ENCODE data around the gene FAM174C. TPM values are rescaled to one million over a fixed set of nuclear protein-coding genes. Genes with fewer than 3 reads are reported as not detected.

FAM174C gene
- 100 to 1,000 TPM in 2 of 5 donors, 10 to 100 TPM in 2, 1 to 10 TPM in 1; 6.2 to 240 (median 23.7) TPM for total RNA-seq
- 100 to 1,000 TPM in 1 of 3 donors, 10 to 100 TPM in 2; 75.8 to 102 (median 80.3) TPM for polyA plus RNA-seq
- long read RNA-seq, donor 1, transcript C19orf24-201 (3 exons, 983 nt), result major isoform, 8 of 10 reads
- long read RNA-seq, donor 1, partial matches to known transcripts, result 0 of 10 reads
- long read RNA-seq, donor 1, other reads (novel, unspliced or antisense), result 0 of 10 reads
- long read RNA-seq, donor 2, transcript C19orf24-201 (3 exons, 983 nt), result major isoform, 6 of 7 reads
- long read RNA-seq, donor 2, partial matches to known transcripts, result 0 of 7 reads
- long read RNA-seq, donor 2, other reads (novel, unspliced or antisense), result 0 of 7 reads
- long read RNA-seq, donor 3, partial matches to known transcripts, result 0 of 3 reads
- long read RNA-seq, donor 3, other reads (novel, unspliced or antisense), result 0 of 3 reads
- long read RNA-seq, donor 4, result 0 reads
- long read RNA-seq, donor 5, transcript C19orf24-201 (3 exons, 983 nt), result major isoform, 9 of 19 reads
- long read RNA-seq, donor 5, partial matches to known transcripts, result 7 of 19 reads
- long read RNA-seq, donor 5, other reads (novel, unspliced or antisense), result 0 of 19 reads
- long read RNA-seq, donor 6, transcript C19orf24-201 (3 exons, 983 nt), result major isoform, 16 of 20 reads
- long read RNA-seq, donor 6, partial matches to known transcripts, result 0 of 20 reads
- long read RNA-seq, donor 6, other reads (novel, unspliced or antisense), result 0 of 20 reads
- long read RNA-seq, donor 7, transcript C19orf24-201 (3 exons, 983 nt), result major isoform, 13 of 18 reads
- long read RNA-seq, donor 7, partial matches to known transcripts, result 0 of 18 reads
- long read RNA-seq, donor 7, other reads (novel, unspliced or antisense), result 0 of 18 reads
- long read RNA-seq, donor 8, transcript C19orf24-201 (3 exons, 983 nt), result major isoform, 8 of 11 reads
- long read RNA-seq, donor 8, partial matches to known transcripts, result 0 of 11 reads
- long read RNA-seq, donor 8, other reads (novel, unspliced or antisense), result 0 of 11 reads
- long read RNA-seq, donor 9, transcript C19orf24-201 (3 exons, 983 nt), result major isoform, 7 of 8 reads
- long read RNA-seq, donor 9, partial matches to known transcripts, result 0 of 8 reads
- long read RNA-seq, donor 9, other reads (novel, unspliced or antisense), result 0 of 8 reads
- long read RNA-seq, donor 10, partial matches to known transcripts, result 0 of 4 reads
- long read RNA-seq, donor 10, other reads (novel, unspliced or antisense), result 0 of 4 reads

DNA sequence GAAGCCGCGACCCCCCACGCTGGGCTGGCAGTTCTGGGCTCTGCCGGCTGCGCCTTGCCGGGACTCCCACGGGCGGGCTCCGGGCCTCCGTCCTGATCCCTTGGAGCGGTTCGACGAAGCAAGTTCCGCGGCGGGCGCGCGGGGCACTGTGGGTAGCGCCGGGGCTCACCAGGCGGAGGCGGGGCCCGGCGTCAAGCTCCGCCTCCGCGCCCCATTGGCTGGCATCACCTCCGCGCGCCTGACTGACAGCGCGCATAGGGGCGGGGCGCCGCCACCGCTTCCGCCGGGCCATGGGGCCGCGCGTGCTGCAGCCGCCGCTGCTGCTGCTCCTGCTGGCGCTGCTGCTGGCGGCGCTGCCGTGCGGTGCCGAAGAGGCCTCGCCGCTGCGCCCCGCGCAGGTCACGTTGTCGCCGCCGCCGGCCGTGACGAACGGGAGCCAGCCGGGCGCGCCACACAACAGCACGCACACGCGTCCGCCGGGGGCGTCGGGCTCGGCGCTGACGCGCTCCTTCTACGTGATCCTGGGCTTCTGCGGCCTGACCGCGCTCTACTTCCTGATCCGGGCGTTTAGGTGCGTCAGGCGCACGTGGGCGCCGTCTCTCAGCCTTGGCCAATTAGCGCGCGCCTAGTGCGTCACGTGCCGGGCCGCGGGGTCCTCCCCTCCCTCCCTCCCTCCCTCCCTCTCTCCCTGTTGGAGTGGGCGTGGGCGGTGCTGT, at the start of gene FAM174C:
Gene FAM174C, plus strand, starts transcription at position 271 of the 716 bp plus-strand sequence. Its CDS starts 20 bp downstream, at position 291.
- peaks cover 59 to 79% (median 68%) of the 10 kb centered on the region in 4 donors for H3K36me3 ChIP-seq
- 0 to 2% (median 0%) methylated on average over 28 to 98 of the region's 98 CpGs for WGBS, 5 donors
- TF ChIP-seq, protein P1, sequence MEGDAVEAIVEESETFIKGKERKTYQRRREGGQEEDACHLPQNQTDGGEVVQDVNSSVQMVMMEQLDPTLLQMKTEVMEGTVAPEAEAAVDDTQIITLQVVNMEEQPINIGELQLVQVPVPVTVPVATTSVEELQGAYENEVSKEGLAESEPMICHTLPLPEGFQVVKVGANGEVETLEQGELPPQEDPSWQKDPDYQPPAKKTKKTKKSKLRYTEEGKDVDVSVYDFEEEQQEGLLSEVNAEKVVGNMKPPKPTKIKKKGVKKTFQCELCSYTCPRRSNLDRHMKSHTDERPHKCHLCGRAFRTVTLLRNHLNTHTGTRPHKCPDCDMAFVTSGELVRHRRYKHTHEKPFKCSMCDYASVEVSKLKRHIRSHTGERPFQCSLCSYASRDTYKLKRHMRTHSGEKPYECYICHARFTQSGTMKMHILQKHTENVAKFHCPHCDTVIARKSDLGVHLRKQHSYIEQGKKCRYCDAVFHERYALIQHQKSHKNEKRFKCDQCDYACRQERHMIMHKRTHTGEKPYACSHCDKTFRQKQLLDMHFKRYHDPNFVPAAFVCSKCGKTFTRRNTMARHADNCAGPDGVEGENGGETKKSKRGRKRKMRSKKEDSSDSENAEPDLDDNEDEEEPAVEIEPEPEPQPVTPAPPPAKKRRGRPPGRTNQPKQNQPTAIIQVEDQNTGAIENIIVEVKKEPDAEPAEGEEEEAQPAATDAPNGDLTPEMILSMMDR (IDR thresholded peaks at IDR 0.05), result no peak
- TF ChIP-seq EP300 (IDR thresholded peaks at IDR 0.05), result no peak
- TF ChIP-seq POLR2A (IDR thresholded peaks at IDR 0.05), result no peak
- TF ChIP-seq POLR2AphosphoS5 (IDR thresholded peaks at IDR 0.05), result peak; percentile 53 to 87 (median 55)
- peak within 1 kb of the TSS; percentile 97 to 100 (median 99) for H3K27ac ChIP-seq
- no peaks in the 10 kb centered on the region for H3K27me3 ChIP-seq
- DNase-seq, result peak; percentile 96 to 98
- H3K4me1 ChIP-seq, result peaks cover 55 to 79% (median 67%) of the 10 kb centered on the region in 4 donors
- peak within 1 kb of the TSS; percentile 66 to 76 (median 68) for H3K4me3 ChIP-seq
- intact Hi-C loops (cut with DNase I; ENCODE audit: low total_unique reads), result no loop called here
- no peaks in the 10 kb centered on the region for H3K9me3 ChIP-seq

DNA sequence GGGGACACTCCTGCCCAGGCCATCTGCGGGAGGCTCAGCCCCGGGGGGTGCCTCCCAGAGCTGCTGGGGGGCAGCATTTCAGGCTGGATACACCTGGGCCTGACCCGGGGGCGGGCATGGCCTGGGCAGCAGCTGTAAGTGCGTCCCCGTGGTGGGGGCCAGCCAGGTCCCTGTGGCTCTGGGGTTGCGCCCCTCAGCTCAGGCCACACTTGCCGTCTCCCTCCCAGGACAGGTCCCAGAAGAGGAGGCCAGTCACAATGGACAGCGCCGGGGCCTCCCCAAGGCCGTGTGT, 49.2 kb upstream of the FAM174C start:
- Histone ChIP-seq H3K4me1 (peaks cover 17 to 49% (median 42%) of the 10 kb centered on the region in 4 donors), H3K9me3 (no peaks in the 10 kb centered on the region), H3K27ac (no peak overlapping the region), H3K4me3 (no peak overlapping the region), H3K36me3 (peaks cover 45 to 73% (median 73%) of the 10 kb centered on the region in 4 donors), H3K27me3 (no peaks in the 10 kb centered on the region)
- intact Hi-C loops (cut with DNase I; ENCODE audit: low total_unique reads), result no loop called here
- 90 to 100% (median 97%) methylated on average over 1 to 11 of the region's 11 CpGs for WGBS, 5 donors
- TF ChIP-seq EP300 (IDR thresholded peaks at IDR 0.05) (no peak), POLR2AphosphoS5 (IDR thresholded peaks at IDR 0.05) (no peak), POLR2A (IDR thresholded peaks at IDR 0.05) (no peak)
- TF ChIP-seq, protein P1 (IDR thresholded peaks at IDR 0.05), result no peak
- no peak for DNase-seq

DNA sequence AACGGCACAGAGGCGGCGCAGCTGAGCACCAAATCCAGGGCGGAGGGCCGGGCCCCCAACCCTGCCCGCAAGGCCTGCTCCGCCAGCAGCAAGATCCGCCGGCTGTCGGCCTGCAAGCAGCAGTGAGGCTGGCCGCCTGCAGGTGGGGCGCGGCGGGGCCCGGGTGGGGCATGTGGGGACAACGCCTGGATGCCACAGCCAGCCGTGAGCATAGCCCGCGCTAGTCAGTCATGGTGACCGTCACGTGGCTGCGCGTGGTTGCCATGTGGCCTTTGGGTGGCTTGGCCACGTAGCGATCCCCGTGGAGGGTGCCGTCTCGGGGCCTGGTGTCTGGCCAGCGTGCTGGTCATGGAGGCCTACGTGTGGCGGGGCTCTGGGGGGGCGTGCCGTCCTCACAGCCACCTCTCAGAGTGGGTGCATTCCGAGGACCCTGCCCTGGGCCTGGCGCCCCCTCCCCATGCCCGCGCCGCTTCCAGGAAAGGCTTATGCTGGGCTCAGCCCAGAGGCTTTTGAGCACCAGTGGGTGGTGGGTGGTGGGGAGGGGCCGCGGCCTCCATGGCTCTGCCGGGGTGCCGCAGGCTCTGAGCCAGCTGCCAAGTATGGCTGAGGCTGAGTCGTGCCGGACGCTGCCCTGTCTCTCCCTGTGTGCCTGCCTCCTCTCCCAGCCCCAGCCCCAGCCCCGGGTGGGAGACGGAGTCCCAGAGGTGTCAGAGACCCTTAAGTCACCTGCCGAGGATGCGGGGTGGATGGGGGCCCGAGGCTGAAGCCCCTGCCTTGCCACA, 48.6 kb upstream of the FAM174C start:
- peak in 1 of 2 donors; percentile 56 for DNase-seq
- Histone ChIP-seq H3K4me3 (no peak overlapping the region), H3K36me3 (peaks cover 41 to 68% (median 67%) of the 10 kb centered on the region in 4 donors), H3K27ac (peak overlapping the region in 2 of 5 donors; percentile 46 to 63), H3K27me3 (no peaks in the 10 kb centered on the region), H3K9me3 (no peaks in the 10 kb centered on the region), H3K4me1 (peaks cover 16 to 49% (median 42%) of the 10 kb centered on the region in 4 donors)
- WGBS, 5 donors, result 87 to 91% (median 90%) methylated on average over 33 to 50 of the region's 50 CpGs
- TF ChIP-seq POLR2AphosphoS5 (IDR thresholded peaks at IDR 0.05) (no peak), POLR2A (IDR thresholded peaks at IDR 0.05) (no peak), EP300 (IDR thresholded peaks at IDR 0.05) (no peak)
- intact Hi-C loops (cut with DNase I; ENCODE audit: low total_unique reads), result no loop called here
